Measurements from ENCODE around the gene EFNA5. TPM values are rescaled to one million over a fixed set of nuclear protein-coding genes. Genes with fewer than 3 reads are reported as not detected.

The EFNA5 gene
- polyA plus RNA-seq, 4 donors, result 26.1 to 30.3 (median 27.6) TPM

DNA sequence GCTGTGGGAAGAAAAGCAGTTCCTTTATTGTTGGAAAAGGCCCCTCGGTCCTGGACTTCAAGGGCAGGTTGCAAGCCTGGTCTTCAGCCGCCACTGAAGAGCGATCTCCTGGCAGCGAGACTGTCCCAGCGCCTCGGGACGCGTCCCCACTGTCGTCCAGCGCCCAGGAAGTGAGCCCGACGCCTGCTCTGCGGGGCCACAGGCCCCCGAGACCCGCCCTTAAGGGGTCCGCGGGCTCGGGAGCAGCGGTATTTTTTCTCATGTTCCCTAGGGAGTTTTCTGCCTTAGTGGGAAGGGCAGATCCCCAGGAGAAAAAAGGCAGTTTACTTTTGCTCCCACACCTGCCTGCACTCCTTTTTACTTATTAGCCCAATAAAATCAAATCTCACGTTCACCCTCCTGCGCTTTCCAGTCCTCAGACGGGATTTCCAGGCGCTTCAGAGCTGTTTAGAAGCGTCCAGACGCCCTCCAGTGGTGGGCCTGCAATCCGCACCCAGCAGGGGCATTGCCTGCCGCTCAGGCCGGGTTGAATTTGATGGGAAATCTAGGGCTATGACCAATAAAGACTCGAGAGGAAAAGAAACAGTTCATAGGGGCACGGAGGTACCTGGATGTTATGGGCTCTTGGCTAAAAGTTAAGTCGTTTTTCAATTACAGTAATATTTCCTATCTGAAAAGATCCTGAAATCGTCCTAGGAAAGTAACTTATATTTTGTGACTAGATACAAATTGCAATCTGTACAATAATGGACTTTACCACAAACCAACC is 2.8 kb upstream of the EFNA5 start:
- DNase-seq (ENCODE audit: low read depth in 4 of 4, low spot score in 3 of 4), result peak; percentile 73 to 87 (median 82)

DNA sequence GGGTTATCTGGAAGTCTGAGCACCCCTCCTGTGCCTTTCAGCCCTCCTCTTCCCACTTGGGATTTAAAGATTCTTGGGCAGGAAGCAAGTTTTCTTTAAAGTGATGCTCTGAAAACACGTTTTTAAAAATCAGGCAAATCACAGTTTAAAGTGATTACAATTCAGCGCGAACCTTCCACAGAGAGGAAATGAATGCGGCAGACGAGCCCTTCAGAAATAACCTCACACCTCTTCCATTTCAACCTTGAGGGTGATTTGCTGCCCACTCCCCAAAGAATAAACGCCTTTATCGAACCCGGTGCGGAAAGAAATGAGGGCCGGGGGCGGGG is 2.3 kb upstream of the EFNA5 start:
- peak in 1 of 4 donors; percentile 13 for DNase-seq (ENCODE audit: low read depth in 4 of 4, low spot score in 3 of 4)

DNA sequence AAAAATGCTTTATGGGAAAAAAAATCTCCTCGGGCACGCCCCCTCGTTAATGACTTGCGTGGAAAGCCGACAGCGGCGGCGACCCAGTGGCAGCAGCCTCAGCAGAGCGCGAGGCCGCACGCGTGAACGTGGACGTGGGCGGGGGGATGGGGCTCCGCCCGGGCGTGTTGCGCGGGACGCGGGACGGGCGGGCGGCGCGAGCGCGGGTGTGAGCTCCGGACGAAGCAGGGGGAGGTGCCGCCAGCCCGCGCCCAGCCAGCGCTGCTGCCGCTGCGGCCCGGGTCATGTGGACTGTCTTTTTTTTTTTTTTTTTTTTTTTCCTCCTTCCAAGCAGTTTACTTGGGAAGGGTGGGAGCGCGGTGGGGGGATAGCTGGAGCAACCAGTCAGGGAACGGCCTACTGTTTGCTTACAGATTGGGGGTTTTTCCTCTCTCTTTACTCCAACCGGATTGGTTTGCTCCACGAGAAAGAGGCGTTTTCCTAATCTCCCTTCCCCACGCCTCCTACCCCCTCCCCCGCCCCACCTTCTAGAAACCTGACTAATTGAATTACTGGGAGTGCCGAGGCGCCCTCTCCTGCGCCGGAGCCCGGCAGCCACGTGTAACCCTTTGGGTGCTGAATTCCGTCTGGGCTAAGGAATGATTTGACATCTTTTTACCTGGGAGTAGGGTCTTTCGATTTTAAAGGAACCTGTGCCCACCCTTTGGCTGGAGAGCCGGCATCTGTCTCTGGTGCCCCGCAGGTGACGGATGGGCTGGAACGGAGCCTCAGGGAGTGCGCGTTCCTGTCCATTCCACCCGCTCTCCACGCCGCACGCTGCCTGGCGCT is 1.7 kb upstream of the EFNA5 start:
- peak; percentile 65 to 89 (median 82) for DNase-seq (ENCODE audit: low read depth in 4 of 4, low spot score in 3 of 4)

DNA sequence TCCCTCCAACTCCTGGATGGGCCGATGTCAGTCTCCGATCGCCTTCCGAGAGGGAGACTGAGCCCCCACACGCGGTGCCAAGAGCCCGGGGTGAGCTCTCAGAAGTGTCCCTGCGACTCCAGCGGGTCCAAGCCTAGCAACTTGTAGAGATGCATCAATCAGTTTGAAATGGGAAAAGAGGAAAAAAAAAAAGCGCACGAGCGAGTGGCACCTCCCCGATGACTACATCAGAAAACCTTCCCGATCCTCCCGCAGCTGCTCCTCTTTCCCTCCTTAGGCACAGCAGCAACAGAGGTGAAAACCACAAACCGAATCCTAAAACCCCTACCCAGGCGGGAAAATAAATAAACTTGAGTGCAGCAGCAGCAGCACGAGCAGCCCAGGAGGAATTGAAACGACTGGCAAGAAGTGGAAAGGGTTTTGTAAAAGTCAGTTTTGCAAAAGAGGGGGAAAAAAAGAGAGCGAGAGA is 1.0 kb upstream of the EFNA5 start:
- DNase-seq (ENCODE audit: low read depth in 4 of 4, low spot score in 3 of 4), result peak in 2 of 4 donors; percentile 45 to 50

DNA sequence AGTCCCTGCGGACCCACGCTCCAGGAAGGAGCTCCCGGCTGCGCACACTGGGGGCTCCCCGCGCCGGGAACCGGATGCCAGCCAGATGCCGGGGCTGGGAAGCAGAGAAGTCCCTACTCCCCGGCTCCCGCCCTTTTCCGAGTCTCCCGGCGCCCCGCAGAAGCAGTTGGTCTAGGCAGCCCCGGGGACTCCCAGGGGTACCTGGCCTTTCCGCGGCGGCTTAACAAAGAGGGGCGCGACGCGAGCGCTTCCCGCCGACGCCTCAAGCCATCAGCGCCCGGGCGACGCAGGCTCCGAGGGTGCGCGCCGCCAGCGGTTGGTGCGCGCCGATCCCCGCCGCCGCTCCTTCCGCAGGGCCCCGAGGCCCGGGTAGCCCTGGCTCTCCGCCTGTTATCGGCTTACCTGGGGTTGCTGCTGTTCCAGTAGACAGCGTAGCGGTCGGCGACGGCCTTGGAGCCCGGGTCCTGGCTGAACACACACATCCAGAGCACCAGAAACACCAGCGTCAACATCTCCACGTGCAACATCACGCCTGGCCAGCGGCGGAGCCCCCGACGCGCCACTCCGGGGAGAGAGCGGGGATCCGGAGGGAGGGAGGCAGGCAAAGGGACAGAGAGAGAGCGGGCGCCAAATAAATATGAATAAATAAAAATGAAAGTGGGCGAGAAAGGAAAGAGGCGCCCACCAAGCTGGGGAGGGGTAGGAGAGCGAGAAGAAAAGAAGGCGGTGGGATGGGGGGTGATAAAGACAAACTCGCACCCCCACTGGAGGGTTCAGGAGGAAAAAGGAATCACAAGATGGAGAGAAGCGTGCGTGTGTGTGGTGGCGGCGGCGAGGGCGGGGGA is 428 bp downstream of the EFNA5 start:
- DNase-seq (ENCODE audit: low read depth in 4 of 4, low spot score in 3 of 4), result peak in 3 of 4 donors; percentile 20 to 43 (median 23)

DNA sequence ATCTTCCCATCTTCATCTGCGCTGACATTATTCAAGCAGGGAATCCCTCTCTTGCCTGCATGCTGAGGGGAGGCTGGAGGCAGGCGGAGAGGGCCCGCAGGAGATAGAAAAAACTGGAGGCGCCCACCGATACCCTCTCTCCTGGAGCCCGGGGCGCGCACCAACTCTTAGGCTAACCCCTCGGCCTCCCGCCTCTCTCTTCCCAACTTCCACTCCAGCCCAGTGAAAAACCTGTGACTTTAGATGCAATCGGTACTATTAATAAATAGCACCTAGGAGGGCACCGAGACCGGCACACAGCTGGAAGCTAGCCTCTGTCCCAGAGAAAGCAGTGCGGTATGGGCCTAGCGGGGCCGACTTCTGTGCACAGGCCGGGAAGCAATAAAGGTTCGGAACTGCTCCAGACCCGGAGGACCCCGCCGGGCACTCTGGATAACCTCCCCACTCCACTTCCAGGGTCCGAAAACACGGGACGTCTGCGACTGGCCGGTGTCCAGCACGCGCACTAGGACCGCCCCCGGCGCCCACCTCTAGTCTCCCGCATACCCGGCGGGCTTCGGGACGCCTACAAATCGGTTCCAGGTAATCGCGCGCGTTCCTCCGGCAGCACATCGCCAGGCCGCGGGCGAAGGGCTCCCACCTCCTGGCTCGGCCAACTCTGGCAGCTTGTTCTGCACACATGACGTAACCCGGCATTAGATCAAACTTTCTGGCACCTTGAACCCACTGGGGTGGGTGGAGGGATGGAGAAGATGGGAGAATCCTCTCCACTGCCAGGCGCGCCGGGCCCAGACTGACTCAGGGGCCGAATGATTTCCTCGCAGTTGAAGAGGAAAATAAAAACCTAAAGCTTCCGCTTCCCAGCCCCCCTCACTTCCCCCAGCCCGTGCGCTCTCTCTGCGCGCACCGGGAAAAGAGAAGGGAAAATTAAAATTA is 1.4 kb downstream of the EFNA5 start:
- peak; percentile 20 to 57 (median 30) for DNase-seq (ENCODE audit: low read depth in 4 of 4, low spot score in 3 of 4)

DNA sequence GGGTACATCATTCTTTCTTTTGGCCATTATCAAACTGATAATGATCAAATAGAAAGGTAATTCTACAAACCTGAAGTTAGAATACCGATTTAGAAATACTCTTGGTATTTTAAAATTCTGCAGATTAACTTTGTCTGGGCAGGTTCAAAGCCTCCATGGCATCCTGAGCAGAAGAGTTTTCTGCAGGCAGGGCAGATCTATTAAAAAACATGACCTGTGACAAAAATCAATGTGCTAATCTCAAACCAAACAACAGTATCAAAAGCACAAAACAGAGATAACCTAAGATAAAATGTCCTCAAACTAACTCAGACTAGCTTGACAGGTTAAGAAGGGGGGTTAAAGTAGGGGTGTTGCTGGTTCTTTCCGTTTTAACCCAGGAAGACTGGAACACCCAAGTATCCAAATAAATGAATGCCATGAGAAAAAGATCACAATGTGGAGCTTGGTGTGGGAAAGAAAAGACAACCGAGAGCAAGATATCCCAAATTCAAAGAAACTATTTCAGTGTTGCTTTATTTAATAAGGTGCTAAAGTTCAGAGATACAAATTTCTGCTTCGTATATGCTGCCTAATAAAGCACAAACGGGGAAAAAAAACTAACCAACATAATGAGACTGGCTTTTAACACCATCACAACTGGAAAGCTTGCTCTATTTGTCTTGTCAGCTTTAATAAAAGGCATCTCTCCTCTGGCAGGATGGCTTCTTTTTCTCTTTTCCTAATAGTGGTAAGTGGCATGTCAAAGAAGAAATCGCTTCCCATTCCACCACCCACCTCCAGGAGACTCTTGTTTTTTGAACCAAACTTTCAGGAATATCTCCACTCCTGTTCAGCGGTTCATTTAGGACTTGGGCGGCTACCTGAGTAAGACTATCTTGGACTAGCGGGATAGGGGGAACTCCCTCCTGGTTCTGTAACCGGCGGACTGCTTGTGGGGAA is 2.3 kb downstream of the EFNA5 start:
- DNase-seq (ENCODE audit: low read depth in 4 of 4, low spot score in 3 of 4), result peak in 2 of 4 donors; percentile 11 to 34

DNA sequence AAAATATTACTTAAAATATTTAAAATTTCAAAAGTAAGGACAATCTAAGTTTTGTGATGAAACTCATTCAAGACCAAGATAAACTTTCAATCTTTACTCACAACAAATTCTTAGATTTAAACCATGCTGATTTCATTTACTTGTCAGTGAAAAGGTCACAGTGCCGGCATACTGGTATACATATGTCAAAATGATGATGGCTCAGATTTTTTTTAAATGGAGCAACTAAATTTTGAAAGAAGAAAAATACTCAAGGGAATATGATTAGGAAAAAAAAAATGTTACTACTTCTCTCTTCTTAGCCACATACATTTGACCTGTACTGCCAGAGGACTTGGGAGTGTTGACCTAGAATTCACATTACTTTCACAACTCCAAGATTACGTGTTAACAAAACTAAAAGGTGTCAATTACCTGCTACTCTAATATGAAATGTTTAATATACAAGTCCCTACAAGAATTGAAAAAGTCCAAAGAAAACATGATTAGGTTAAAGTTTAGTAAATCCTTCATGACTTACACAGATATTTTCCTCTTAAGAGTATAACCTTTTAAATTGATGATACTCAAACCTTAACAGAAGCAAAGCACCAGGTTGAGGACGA is 4.6 kb downstream of the EFNA5 start:
- DNase-seq (ENCODE audit: low read depth in 4 of 4, low spot score in 3 of 4), result no peak

DNA sequence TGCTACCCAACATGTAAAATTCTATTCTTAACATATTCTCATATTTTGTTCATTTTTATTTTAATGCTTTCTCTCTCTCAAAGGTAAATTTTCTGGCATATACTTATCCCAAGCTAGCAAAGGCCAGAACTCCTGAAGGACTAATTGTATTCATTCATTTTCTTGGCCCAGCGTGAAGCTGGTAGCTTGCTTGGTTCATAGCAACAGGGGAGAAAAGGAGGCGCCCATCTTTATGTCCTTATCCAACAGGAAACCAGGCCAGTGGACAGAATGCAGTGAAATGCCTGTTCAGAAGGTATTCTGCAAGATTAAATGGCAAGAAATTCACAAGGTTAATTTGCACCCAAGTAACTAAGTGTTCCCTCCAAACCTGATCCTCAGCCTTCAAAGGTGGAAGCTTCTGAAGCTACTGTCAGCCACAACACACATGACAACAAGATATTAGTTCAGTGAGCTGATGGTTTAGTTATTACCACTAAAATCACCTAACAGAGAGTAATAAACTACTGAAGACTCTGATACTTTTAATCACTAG is 5.6 kb downstream of the EFNA5 start:
- DNase-seq (ENCODE audit: low read depth in 4 of 4, low spot score in 3 of 4), result no peak

DNA sequence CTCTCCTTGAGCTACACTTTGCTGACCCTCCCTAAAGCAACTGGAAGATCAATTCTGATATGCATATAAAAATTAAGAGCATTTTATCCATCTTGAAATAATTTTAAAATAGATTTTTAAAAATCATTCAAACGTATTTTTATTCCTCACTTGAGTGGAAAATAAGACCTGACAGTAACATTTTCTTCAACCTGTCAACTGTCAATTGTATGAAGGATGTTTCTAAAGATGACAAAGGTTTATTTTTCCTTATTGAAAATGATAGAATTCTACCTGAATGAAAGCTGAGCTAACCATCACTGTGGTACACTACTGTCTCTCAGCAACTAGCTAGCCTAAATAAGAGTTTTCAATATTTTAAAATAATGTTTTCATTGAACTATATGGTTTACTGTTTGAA is 7.0 kb downstream of the EFNA5 start:
- DNase-seq (ENCODE audit: low read depth in 4 of 4, low spot score in 3 of 4), result no peak

DNA sequence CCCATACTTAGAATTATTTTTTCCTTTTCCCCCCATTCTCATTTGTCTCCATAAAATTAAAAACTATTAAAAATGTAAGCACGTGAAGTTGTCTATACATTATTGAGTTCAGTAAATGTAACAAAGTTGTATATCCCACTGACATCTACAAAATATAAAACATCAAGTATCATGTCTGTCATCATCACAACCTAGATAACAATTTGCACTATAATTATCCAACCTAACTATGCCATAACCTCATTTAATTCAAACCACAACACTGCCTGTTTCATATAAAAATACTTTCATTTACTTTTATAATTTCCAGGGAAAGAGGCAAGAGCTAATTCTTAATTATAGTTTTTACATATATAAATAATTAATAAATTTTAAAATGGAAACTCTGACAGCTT is 9.1 kb downstream of the EFNA5 start:
- no peak for DNase-seq (ENCODE audit: low read depth in 4 of 4, low spot score in 3 of 4)

DNA sequence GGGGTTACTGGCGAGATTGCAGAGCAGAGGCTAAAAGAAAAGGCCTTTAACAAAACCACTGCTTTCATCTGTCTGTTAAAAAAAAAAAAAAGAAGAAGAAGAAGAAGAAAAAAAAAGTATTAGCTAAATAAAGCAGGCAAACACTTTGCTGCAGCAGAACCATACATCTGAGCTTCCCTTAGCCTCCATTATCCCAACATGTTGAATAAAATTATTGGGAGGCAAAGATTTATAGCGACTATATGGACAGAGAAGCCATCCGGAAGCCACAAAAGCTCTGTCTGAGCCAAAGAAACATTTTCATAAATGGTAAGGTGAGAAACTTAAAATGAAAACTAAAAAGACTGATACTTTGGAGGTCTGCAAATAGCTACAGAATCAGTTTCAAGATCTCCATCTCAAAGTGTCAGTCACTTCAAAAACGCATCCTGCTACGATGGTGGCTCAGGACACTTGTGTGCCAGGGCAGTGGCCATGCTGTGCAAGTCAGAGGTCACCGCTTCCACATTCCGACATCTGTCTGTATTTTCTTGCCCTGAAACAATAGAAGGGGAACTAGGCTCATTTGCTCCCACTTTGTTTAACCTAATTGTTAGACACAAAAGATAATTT is 9.6 kb downstream of the EFNA5 start:
- no peak for DNase-seq (ENCODE audit: low read depth in 4 of 4, low spot score in 3 of 4)

DNA sequence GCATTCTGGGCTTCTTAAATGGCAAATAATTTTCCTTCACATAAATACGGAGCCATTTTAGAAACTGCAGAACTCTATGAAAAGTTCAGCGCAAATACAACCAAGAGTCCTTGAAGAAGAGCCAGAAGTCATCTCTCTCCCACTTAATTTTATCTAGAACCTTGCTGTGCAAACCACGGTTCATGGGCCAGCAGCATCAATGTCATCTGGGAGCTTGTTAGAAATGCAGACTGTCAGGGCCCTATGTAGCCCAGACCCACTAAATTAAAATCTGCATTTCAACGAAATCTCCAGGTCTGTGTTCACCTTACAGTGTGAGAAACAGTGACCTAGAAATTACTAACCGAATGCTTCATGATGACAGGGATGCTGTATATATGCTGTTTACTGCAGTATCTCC is 12.2 kb downstream of the EFNA5 start:
- no peak for DNase-seq (ENCODE audit: low read depth in 4 of 4, low spot score in 3 of 4)

DNA sequence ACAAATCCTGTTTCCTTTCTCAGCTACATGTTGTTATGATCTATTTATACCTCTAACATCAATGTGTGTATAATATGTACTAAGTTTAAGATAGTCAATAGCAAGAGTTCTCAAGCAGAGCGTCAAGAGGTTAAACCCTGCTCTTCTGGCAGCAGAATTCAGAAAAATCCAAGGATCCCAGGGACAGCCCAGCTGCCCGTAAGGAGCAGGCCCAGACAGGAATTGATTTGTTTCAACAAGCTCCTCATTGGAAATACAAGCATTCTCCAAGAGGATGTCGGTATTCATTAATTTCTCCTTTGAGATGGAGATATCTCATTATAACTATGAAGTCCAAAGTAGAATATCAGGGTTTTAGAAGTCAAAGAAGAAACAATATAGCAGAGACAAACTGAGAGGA is 14.9 kb downstream of the EFNA5 start:
- no peak for DNase-seq (ENCODE audit: low read depth in 4 of 4, low spot score in 3 of 4)

DNA sequence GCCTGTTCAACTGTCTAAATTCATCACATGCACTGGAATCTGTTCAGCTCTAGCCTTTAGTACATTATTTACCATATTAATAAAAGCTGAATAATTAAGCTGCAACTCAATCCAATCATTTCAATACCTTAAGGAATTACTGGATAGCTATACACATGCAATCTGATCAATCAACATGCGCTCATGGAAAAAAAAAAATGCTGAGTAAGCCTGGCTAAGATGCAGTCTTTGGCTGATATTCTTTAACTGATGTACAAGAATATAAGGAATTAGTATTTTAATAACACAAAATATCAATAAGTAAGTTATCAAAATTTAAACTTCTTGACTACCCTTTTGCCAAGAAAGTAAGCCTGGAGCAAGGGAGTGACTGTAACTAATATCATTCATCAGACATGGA is 15.9 kb downstream of the EFNA5 start:
- no peak for DNase-seq (ENCODE audit: low read depth in 4 of 4, low spot score in 3 of 4)

DNA sequence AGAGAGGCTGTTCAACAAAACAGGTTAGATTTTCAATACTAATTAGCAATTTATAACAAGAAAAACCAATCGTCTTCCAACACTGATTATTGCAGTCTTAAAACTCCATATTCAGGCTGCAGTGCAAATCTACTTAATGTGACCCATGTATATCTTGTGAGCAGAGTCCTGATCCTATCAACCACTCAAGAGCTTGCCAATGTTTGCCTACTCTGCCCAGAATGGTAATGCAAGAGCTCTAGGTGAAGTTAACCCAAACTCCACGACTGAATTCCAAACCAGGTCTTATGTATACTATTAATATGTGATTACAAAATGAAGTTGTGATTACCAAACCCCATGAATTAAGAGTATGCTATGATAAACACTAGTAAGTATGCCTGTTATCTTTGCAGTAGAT is 17.1 kb downstream of the EFNA5 start:
- DNase-seq (ENCODE audit: low read depth in 4 of 4, low spot score in 3 of 4), result no peak

DNA sequence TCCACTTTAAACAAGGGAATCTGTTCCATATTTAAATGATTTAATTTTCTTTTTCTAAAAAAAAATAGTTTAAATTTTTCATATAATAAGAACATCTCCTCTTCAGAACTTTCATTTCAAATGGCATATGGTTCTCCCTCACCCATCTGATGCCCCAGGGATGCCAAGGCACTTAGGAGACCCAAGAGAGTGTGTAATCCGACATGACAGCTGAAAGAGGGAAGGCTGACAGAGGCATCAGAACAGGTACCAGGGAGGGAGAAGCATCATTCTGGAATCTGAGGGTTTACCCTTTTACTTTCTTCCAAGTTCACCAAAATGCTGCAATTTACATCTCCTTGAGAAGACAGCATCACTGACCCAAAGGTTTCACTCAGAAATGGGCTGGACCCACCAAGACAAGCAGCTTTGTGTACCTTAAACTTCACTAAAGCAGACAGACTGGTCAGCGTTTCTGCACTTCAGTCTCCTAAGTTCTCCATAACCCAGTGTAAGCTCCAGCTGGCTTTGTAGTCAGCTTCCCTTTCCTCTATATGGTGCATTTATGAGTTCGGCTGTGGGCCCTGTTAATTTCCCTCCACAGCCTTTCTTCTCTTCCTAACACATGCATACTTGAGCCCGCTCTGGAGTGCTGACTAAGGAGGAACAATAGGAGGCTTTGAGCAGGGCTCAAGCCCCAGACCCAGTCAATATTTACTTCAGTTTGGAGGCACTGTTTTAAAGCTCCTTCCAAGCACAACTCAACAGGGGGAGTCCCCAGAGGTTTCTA is 17.7 kb downstream of the EFNA5 start:
- no peak for DNase-seq (ENCODE audit: low read depth in 4 of 4, low spot score in 3 of 4)

Data from right renal pelvis (tissue), 4 donors.